Measurements from ENCODE around the gene TXNDC16.

Gene TXNDC16

GRCh38 chr14:52457411-52457810 lies 94.9 kb downstream of the TXNDC16 start:
- Histone ChIP-seq H3K4me1 (ENCODE audit: control extremely low read depth in 1 of 4, control insufficient read depth in 4 of 4, insufficient read depth in 4 of 4, low read length in 3 of 4) (no peaks in the 10 kb centered on the region), H3K27ac (ENCODE audit: insufficient read depth in 1 of 2, low read depth in 1 of 2, low read length in 2 of 2, poor library complexity in 1 of 2, severe bottlenecking in 2 of 2) (no peak overlapping the region), H3K27me3 (replicated peaks in 2 of 5; ENCODE audit: control insufficient read depth in 4 of 5, insufficient read depth in 5 of 5, low read length in 4 of 5) (no peaks in the 10 kb centered on the region), H3K36me3 (ENCODE audit: control insufficient read depth in 4 of 4, insufficient read depth in 4 of 4, low read length in 3 of 4) (peaks cover 4 to 35% (median 13%) of the 10 kb centered on the region in 4 experiments), H3K4me3 (ENCODE audit: control insufficient read depth in 1 of 7, extremely low read depth in 1 of 7, insufficient read depth in 4 of 7, low read depth in 2 of 7, low read length in 6 of 7) (no peak overlapping the region), H3K9me3 (ENCODE audit: control extremely low read depth in 1 of 5, control insufficient read depth in 4 of 5, insufficient read depth in 2 of 5, low read depth in 1 of 5, low read length in 4 of 5) (peaks cover 0 to 17% (median 7%) of the 10 kb centered on the region in 5 experiments)
- DNase-seq, result no peak
- ChIA-PET CTCF (no interaction called here), POLR2A (no interaction called here)

- no peak overlapping the region for H3K27ac ChIP-seq (ENCODE audit: insufficient read depth in 1 of 2, low read depth in 1 of 2, low read length in 2 of 2, poor library complexity in 1 of 2, severe bottlenecking in 2 of 2)
- H3K4me1 ChIP-seq (ENCODE audit: control extremely low read depth in 1 of 4, control insufficient read depth in 4 of 4, insufficient read depth in 4 of 4, low read length in 3 of 4), result no peaks in the 10 kb centered on the region
Measured at GRCh38 chr14:52455291-52456088, 96.8 kb downstream of the TXNDC16 start.

GRCh38 chr14:52447236-52447635 lies 105.1 kb downstream of the TXNDC16 start:
- ChIA-PET CTCF (interaction anchor here (1.2 to 1.6 kb wide), 2 partner anchors 14 kb away, joined by 3 to 5 read pairs; no protein-coding TSS in a partner anchor), POLR2A (no interaction called here)
- Histone ChIP-seq H3K27ac (ENCODE audit: insufficient read depth in 1 of 2, low read depth in 1 of 2, low read length in 2 of 2, poor library complexity in 1 of 2, severe bottlenecking in 2 of 2) (no peak overlapping the region), H3K9me3 (ENCODE audit: control extremely low read depth in 1 of 5, control insufficient read depth in 4 of 5, insufficient read depth in 2 of 5, low read depth in 1 of 5, low read length in 4 of 5) (peaks cover 0 to 13% (median 0%) of the 10 kb centered on the region in 5 experiments), H3K27me3 (replicated peaks in 2 of 5; ENCODE audit: control insufficient read depth in 4 of 5, insufficient read depth in 5 of 5, low read length in 4 of 5) (no peaks in the 10 kb centered on the region), H3K36me3 (ENCODE audit: control insufficient read depth in 4 of 4, insufficient read depth in 4 of 4, low read length in 3 of 4) (peaks cover 0 to 41% (median 16%) of the 10 kb centered on the region in 4 experiments), H3K4me3 (ENCODE audit: control insufficient read depth in 1 of 7, extremely low read depth in 1 of 7, insufficient read depth in 4 of 7, low read depth in 2 of 7, low read length in 6 of 7) (no peak overlapping the region), H3K4me1 (ENCODE audit: control extremely low read depth in 1 of 4, control insufficient read depth in 4 of 4, insufficient read depth in 4 of 4, low read length in 3 of 4) (no peaks in the 10 kb centered on the region)
- no CpG with 5 or more reads among the region's 3 CpGs for WGBS (ENCODE audit: insufficient coverage)
- DNase-seq, result no peak

More at GRCh38 chr14:52455291-52456088, 96.8 kb downstream of the TXNDC16 start:
- POLR2A ChIA-PET, result no interaction called here
- no peak for DNase-seq
- Histone ChIP-seq H3K4me3 (ENCODE audit: control insufficient read depth in 1 of 7, extremely low read depth in 1 of 7, insufficient read depth in 4 of 7, low read depth in 2 of 7, low read length in 6 of 7) (no peak overlapping the region), H3K9me3 (ENCODE audit: control extremely low read depth in 1 of 5, control insufficient read depth in 4 of 5, insufficient read depth in 2 of 5, low read depth in 1 of 5, low read length in 4 of 5) (peaks cover 0 to 11% (median 0%) of the 10 kb centered on the region in 5 experiments), H3K36me3 (ENCODE audit: control insufficient read depth in 4 of 4, insufficient read depth in 4 of 4, low read length in 3 of 4) (peaks cover 0 to 35% (median 7%) of the 10 kb centered on the region in 4 experiments), H3K27me3 (replicated peaks in 2 of 5; ENCODE audit: control insufficient read depth in 4 of 5, insufficient read depth in 5 of 5, low read length in 4 of 5) (no peaks in the 10 kb centered on the region)
- CTCF ChIA-PET, result no interaction called here
- WGBS (ENCODE audit: insufficient coverage), result 100% methylated on average over 1 of the region's 3 CpGs

GRCh38 chr14:52446355-52446754 lies 106.0 kb downstream of the TXNDC16 start:
- Histone ChIP-seq H3K27ac (ENCODE audit: insufficient read depth in 1 of 2, low read depth in 1 of 2, low read length in 2 of 2, poor library complexity in 1 of 2, severe bottlenecking in 2 of 2) (no peak overlapping the region), H3K4me3 (ENCODE audit: control insufficient read depth in 1 of 7, extremely low read depth in 1 of 7, insufficient read depth in 4 of 7, low read depth in 2 of 7, low read length in 6 of 7) (no peak overlapping the region), H3K36me3 (ENCODE audit: control insufficient read depth in 4 of 4, insufficient read depth in 4 of 4, low read length in 3 of 4) (peaks cover 0 to 37% (median 16%) of the 10 kb centered on the region in 4 experiments), H3K27me3 (replicated peaks in 2 of 5; ENCODE audit: control insufficient read depth in 4 of 5, insufficient read depth in 5 of 5, low read length in 4 of 5) (no peaks in the 10 kb centered on the region), H3K4me1 (ENCODE audit: control extremely low read depth in 1 of 4, control insufficient read depth in 4 of 4, insufficient read depth in 4 of 4, low read length in 3 of 4) (peaks cover 0 to 5% (median 0%) of the 10 kb centered on the region in 4 experiments), H3K9me3 (ENCODE audit: control extremely low read depth in 1 of 5, control insufficient read depth in 4 of 5, insufficient read depth in 2 of 5, low read depth in 1 of 5, low read length in 4 of 5) (peaks cover 0 to 13% (median 0%) of the 10 kb centered on the region in 5 experiments)
- ChIA-PET POLR2A (no interaction called here), CTCF (interaction anchor here (1.2 to 1.6 kb wide), 2 partner anchors 13 to 15 kb away, joined by 3 to 5 read pairs; no protein-coding TSS in a partner anchor)
- no peak for DNase-seq

DNA sequence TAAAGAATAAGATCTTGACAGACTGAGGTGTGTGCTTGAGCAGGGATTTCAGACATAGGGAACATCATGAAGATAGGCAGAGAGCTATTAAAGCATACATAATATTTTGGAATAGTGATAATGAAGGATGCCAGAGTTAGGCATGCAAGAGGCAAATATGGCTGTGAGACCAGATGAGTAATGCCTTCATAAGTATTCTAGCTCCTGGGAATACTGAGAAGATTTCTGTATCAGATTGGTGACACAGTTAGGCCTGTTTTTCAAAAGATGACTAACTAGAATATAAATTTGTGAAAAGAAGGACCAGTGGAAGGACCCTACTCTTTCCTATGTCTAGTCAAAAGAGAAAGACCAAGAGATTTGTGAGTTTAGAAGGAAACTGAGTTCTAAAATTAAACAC lies 108.8 kb downstream of the TXNDC16 start:
- peaks cover 0 to 24% (median 18%) of the 10 kb centered on the region in 4 experiments for H3K36me3 ChIP-seq (ENCODE audit: control insufficient read depth in 4 of 4, insufficient read depth in 4 of 4, low read length in 3 of 4)
- no peaks in the 10 kb centered on the region for H3K9me3 ChIP-seq (ENCODE audit: control extremely low read depth in 1 of 5, control insufficient read depth in 4 of 5, insufficient read depth in 2 of 5, low read depth in 1 of 5, low read length in 4 of 5)
- no peaks in the 10 kb centered on the region for H3K27me3 ChIP-seq (replicated peaks in 2 of 5; ENCODE audit: control insufficient read depth in 4 of 5, insufficient read depth in 5 of 5, low read length in 4 of 5)
- peaks cover 0 to 5% (median 0%) of the 10 kb centered on the region in 4 experiments for H3K4me1 ChIP-seq (ENCODE audit: control extremely low read depth in 1 of 4, control insufficient read depth in 4 of 4, insufficient read depth in 4 of 4, low read length in 3 of 4)
- no peak overlapping the region for H3K4me3 ChIP-seq (ENCODE audit: control insufficient read depth in 1 of 7, extremely low read depth in 1 of 7, insufficient read depth in 4 of 7, low read depth in 2 of 7, low read length in 6 of 7)
- ChIA-PET CTCF (no interaction called here), POLR2A (no interaction called here)
- no peak overlapping the region for H3K27ac ChIP-seq (ENCODE audit: insufficient read depth in 1 of 2, low read depth in 1 of 2, low read length in 2 of 2, poor library complexity in 1 of 2, severe bottlenecking in 2 of 2)
- DNase-seq, result no peak

GRCh38 chr14:52442602-52443001 lies 109.7 kb downstream of the TXNDC16 start:
- DNase-seq, result no peak
- no peak overlapping the region for H3K4me3 ChIP-seq (ENCODE audit: control insufficient read depth in 1 of 7, extremely low read depth in 1 of 7, insufficient read depth in 4 of 7, low read depth in 2 of 7, low read length in 6 of 7)
- peaks cover 0 to 22% (median 18%) of the 10 kb centered on the region in 4 experiments for H3K36me3 ChIP-seq (ENCODE audit: control insufficient read depth in 4 of 4, insufficient read depth in 4 of 4, low read length in 3 of 4)
- POLR2A ChIA-PET, result no interaction called here
- CTCF ChIA-PET, result no interaction called here
- no peaks in the 10 kb centered on the region for H3K9me3 ChIP-seq (ENCODE audit: control extremely low read depth in 1 of 5, control insufficient read depth in 4 of 5, insufficient read depth in 2 of 5, low read depth in 1 of 5, low read length in 4 of 5)
- H3K4me1 ChIP-seq (ENCODE audit: control extremely low read depth in 1 of 4, control insufficient read depth in 4 of 4, insufficient read depth in 4 of 4, low read length in 3 of 4), result peaks cover 0 to 5% (median 0%) of the 10 kb centered on the region in 4 experiments
- 100% methylated on average over 1 of the region's 1 CpG for WGBS (ENCODE audit: insufficient coverage)
- no peaks in the 10 kb centered on the region for H3K27me3 ChIP-seq (replicated peaks in 2 of 5; ENCODE audit: control insufficient read depth in 4 of 5, insufficient read depth in 5 of 5, low read length in 4 of 5)
- no peak overlapping the region for H3K27ac ChIP-seq (ENCODE audit: insufficient read depth in 1 of 2, low read depth in 1 of 2, low read length in 2 of 2, poor library complexity in 1 of 2, severe bottlenecking in 2 of 2)

GRCh38 chr14:52442166-52442565 lies 110.1 kb downstream of the TXNDC16 start:
- ChIA-PET CTCF (no interaction called here), POLR2A (no interaction called here)
- H3K36me3 ChIP-seq (ENCODE audit: control insufficient read depth in 4 of 4, insufficient read depth in 4 of 4, low read length in 3 of 4), result peaks cover 0 to 19% (median 15%) of the 10 kb centered on the region in 4 experiments
- peaks cover 0 to 5% (median 0%) of the 10 kb centered on the region in 4 experiments for H3K4me1 ChIP-seq (ENCODE audit: control extremely low read depth in 1 of 4, control insufficient read depth in 4 of 4, insufficient read depth in 4 of 4, low read length in 3 of 4)
- no peaks in the 10 kb centered on the region for H3K9me3 ChIP-seq (ENCODE audit: control extremely low read depth in 1 of 5, control insufficient read depth in 4 of 5, insufficient read depth in 2 of 5, low read depth in 1 of 5, low read length in 4 of 5)
- no peak overlapping the region for H3K27ac ChIP-seq (ENCODE audit: insufficient read depth in 1 of 2, low read depth in 1 of 2, low read length in 2 of 2, poor library complexity in 1 of 2, severe bottlenecking in 2 of 2)
- H3K4me3 ChIP-seq (ENCODE audit: control insufficient read depth in 1 of 7, extremely low read depth in 1 of 7, insufficient read depth in 4 of 7, low read depth in 2 of 7, low read length in 6 of 7), result no peak overlapping the region
- DNase-seq, result peak in 2 of 3 donors; percentile 42 to 62
- 90% methylated on average over 3 of the region's 4 CpGs for WGBS (ENCODE audit: insufficient coverage)
- H3K27me3 ChIP-seq (replicated peaks in 2 of 5; ENCODE audit: control insufficient read depth in 4 of 5, insufficient read depth in 5 of 5, low read length in 4 of 5), result no peaks in the 10 kb centered on the region
